ENCODE measurements around the gene ZBP1.
"Not testable (repeated sequence)": the region's sequence is repeated elsewhere in the genome, so short reads cannot be mapped to it uniquely, and the experiment has no call there.

ZBP1 gene

DNA sequence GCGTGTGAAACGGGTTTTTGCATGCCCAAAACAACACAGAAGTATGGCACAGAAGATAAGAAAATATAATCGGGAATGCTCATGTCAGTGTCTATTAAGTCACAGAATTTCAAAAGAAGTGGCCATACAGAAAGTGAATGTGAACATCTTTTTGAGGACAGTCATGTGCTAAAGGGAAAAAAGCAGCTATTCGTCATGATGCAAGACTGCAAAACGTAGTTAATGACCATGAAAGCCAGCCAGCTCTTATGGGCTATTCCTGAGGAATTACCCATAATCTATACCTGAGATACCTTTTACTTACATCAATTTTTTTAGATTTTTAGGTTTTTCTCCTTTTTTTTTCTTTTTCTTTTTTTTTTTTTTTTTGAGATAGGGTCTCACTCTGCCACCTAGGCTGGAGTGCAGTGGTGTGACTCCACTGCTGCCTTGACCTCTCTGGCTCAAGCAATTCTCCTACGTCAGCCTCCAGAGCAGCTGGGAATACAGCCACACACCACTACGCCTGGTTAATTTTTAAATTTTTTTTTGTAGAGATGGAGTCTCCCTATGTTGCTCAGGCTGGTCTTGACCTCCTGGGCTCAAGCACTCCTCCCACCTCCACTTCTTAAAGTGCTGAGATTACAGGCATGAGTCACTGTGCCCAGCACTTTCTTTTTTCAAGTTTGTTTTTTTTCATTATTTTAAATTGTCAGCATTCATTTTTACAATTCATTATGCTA is 18.1 kb upstream of the ZBP1 start:
- no peak for DNase-seq

DNA sequence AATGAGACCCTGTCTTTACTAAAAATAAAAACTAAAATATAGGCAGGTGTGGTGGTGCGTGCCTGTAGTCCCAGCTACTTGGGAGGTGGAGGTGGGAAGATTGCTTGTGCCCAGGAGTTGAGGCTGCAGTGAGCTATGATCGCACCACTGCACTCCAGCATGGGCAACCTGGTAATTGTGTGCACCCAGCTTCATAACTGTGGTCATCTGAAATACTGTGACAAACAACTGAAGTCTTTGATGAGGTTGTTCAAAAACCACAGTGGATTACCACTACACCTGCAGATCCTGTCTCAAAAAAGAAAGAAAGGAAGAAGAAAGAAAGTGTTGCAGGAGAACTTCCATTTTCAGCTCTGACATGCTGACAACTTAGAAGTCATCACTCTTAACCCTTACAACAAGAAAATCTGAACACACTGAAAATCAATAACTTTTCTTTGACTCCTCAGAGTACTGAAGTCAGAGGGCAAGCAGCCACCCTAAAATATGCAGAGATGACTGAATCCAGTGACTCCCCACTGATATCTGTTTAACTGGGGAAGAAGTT is 13.8 kb upstream of the ZBP1 start:
- DNase-seq = no peak

DNA sequence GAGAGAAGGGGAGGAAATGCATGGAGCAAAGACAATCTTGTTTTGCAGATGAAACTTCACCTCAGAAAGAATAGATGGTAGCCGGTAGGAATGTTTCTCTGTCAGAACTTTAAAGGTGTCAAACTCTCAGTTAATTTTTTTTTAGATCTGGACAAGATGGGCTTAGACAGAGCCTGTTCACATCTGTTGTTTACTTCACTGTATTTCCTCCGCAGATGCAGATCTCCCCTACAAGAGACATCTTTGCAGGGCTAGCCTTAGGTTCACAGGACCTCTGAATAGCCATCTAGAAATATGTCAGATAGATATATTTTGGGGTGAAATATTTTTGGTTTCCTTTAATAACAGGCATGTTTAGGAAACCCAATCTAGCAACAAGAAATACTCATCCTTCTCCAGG is 12.1 kb upstream of the ZBP1 start:
- no peak for DNase-seq

DNA sequence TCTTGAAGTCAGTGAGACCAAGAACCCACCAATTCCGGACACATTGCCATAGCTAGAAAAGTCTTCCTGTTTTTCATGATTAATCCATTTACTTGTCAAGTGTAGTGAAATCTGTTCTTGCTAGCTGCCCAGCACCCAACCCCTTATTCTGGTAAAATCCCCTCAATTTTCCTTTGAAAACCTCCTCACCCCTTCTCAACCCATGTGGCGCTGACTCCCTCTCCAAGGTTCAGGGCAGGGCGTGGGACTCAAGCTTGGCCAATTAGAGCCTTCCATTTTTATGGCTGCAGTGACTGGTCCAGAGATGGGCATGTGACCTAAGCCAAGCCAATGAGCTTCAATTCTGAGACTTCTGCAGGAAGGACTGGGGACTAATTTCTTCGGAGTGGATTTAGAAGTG is 9.8 kb upstream of the ZBP1 start:
- peak; percentile 35 to 36 for DNase-seq

DNA sequence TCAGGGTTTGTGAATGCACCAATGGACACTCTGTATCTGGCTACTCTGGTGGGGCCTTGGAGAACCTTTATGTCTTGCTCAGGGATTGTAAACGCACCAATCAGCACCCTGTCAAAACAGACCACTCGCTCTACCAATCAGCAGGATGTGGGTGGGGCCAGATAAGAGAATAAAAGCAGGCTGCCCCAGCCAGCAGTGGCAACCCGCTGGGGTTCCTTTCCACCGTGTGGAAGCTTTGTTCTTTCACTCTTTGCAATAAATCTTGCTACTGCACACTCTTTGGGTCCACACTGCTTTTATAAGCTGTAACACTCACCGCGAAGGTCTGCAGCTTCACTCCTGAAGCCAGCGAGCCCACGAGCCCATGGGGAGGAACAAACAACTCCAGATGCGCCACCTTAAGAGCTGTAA is 9.3 kb upstream of the ZBP1 start:
- not testable (repeated sequence) for DNase-seq

DNA sequence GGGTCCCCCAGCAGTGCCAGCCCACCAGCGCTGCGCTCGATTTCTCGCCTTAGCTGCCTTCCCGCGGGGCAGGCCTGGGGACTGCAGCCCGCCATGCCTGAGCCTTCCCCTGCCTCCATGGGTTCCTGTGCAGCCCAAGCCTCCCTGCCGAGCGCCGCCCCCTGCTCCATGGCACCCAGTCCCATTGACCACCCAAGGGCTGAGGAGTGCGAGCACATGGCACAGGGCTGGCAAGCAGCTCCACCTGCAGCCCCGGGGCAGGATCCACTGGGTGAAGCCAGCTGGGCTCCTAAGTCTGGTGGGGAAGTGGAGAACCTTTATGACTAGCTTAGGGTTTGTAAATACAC is 8.7 kb upstream of the ZBP1 start:
- DNase-seq = not testable (repeated sequence)

DNA sequence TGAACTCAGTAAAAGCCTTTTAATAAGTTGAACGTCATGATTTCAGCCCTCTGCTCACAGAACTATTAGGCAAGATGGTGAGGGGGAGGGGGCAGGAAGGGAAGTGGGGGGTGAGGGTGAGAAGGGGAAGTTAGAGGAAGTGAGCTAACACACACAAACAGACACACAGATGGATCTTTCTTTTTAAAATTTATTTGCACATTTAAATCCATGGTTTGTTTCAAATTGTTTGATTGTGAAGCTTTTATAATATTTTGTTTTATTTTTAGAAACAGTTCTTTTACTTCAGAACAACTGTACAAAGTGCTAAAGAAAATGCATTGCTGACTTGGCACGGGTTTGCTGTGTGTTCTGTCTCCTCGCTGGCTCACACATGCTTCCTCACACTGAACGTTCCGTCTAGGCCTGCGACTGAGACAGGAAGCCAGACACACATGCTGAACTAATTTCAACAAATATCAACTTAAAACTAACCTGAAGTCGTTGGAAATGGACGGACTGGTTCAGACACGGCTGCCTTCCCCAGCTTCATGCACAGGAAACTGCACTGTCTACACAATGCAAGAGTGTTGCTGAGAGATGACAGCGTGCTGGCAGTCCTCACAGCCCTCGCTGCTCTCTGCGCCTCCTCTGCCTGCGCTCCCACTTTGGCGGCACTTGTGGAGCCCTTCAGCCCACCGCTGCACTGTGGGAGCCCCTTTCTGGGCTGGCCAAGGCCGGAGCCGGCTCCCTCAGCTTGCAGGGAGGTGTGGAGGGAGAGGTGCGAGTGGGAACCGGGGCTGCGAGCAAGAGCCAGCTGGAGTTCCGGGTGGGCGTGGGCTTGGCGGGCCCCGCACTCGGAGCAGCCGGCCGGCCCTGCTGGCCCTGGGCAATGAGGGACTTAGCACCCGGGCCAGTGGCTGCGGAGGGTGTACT is 8.1 kb upstream of the ZBP1 start:
- peak; percentile 55 to 60 for DNase-seq

DNA sequence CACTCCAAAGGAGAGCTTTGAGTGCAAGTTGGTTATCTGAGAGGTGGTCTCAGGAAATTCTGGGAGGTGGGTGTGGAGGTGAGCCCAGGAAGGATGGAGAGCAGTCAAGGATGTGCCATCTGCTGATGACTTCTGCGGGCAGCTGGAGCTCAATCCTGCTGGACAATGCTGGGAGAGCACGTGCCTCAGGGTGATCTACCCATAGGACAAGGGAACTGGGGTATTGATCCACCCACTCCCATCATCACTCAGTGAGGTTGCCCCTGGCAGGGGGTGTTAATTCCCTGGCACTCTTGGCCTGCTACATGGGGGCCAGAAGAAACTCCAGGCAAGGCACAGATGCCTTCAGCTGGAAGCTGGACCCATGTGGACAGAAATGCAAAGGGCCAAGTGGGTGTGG is 7.1 kb upstream of the ZBP1 start:
- no peak for DNase-seq

DNA sequence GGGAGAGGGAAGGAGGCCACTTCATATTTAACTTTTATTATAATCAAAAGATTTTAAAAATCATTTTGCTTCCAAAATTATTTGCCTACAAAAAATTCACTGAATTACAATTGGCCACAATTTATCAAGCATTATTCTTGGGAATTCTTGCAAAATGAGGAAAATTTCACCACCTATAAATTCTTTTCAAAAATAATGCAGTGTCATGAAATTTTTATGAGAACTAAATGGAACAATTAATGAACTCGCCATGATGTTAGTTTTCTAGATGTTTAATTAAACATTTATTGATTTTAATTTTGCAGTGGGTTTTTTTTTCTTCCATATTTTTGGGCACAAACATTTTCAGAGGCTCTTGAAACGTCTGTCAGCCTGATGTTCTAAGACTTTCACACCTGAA is 5.8 kb upstream of the ZBP1 start:
- no peak for DNase-seq

DNA sequence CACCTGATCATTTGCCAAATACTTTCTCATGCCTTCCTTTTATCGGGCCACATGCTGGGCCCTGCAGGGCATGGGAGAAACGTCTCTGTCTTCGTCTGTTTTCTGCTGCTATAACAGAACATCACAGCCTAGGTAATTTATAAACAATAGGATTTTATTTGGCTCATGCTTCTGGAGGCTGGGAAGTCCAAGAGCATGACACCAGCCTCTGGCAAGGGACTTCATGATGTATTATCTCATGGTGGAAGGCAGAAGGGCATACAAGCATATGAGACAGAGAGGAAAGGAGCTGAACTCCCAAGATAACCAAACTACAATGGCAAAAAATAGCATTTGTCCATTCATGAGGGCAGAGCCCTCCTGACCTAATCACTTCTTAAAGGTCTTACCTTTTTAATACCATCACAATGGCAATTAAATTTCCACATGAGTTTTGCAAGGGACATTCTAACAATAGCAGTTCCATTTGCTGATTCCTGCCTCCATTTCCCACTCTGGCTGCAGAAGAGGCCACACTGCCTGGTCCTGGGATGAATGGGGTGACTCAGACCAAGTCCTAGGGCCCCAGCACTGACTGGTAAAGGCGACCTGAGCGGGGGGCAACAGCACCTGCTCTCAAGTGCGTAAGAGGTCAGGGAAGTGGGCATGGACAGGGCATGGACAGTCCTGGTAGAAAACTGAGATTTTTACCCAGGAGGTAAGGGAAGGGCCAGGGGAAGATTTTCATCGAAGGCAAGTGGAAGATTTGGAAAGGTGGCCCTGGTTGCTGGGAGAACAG is 5.1 kb upstream of the ZBP1 start:
- no peak for DNase-seq

DNA sequence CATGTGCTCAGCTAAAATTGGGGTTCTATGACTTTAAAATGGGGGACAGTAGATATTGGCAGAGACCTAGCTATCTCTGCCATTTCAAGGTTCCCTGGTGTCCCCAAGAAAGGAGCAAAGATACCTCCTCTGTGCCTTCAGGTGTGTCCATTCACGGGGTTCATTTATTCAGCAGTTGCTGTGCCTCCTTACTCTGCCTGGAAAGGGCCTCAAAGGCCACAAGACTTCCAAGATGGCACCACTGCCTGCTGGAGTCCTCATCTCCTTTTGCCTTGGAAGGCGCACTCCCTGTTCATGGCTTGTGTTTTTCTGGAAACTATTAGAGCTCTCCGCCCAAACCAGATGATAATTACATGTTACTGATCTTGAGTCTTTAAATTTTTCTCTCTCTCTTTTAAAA is 3.9 kb upstream of the ZBP1 start:
- no peak for DNase-seq

DNA sequence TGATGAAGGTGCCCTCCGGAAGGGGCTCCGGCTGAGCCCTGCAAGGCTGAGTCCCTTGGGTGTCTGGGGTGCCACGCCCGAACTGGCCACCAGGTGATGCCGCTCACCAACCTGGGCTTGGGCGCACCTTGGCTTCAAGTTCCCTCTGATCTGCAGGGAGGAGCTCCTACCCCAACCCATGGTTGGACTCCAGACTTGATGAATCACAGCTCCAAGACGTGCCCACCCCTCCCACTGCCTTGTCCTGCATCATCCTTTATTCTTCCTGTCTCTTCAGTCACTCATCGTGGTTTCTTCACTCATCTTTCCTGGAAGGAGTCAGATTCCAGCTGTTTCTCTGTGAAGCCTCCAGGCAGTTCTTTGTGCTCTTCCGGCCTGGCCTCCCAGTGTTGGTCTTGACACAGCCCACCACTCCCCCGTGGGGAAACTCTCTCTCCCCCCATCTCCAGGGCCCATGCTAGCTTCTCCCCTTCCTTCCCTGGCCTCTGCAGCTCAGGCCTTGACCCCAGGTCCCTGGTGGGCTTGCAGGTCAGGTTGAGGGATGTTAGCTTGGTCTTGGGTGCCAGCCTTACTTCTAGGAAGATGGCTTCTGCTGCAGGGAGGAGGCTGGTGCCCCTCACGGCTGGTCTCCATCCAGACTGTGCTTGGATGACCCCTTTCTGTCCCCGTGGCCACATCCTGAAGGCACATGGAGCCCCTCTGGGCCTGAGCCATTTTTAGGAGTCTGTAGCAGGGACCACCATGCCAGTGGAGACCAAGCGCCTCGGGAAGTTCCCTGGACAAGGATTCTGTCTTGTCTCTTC is 2.6 kb upstream of the ZBP1 start:
- peak; percentile 62 to 70 for DNase-seq

DNA sequence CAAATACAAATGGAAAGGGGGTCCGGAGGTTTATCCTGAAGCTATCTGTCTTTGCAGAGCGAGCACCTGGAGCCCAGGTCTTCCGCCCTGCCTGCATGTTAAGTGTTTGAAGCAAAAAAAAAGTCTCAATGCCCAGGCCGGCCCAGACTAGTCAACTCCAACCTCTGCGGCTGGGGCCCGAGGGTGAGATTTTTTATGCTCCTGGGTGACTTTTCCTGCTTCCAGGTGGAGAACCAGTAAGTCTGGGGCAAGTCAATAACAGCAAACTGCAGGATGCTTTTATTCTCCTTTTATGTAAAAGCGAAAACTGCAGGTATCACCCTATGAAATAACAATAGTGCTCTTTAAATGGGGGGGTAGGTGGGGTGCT is 2.0 kb upstream of the ZBP1 start:
- no peak for DNase-seq

DNA sequence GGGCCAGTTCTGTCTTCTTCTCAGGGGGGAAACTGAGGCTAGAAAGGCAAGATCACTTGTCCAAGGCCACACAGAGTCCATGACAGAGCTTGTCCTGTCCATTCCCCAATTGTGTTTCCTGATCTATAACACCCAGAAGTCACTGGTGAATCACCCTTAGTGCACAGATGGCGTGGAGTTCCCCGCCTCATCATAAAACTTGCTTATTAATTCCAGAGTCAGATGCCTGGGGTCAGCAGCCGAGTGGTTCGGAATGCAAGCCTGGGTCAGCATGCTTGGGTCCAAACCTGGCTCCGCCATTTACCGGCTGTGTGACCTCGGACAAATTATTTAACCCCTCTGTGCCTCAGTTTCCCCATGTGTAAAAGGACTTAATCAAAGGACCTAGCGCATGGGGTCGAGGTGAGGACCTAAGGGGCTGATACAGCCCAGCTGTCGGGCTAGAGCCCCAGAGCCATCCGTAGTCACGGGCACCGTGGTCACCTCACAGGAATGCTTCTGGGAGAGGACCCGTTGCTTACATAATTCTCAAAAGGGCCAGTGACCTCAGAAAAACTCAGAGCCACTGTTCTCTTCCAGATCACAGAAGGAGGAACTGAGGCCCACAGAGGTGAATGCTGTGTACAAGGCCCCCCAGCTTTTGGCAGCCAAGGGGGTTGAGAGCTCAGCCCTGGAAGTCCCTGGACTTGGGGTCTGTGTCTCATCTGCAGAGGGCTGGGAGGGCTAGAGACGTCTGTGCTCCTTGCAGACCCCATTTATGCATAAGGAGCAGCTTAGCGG is 1.4 kb upstream of the ZBP1 start:
- DNase-seq = no peak

DNA sequence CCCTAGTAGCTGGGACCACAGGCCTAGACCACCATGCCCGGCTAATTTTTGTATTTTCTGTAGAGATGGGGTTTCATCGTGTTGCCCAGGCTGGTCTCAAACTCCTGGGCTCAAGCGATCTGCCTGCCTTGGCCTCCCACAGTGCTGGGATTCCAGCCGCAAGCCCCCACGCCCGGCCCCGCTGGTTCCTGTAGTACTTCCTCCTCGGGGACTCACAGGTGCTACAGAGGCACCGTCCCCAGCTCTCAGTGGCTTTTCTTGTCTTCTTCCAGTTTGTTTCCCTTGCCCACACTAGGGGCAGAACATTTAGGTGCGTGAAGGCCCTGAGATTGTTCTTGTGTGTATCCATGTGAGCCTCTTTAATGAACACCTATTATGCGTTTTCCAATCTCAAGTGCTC is 773 bp upstream of the ZBP1 start:
- DNase-seq = no peak

DNA sequence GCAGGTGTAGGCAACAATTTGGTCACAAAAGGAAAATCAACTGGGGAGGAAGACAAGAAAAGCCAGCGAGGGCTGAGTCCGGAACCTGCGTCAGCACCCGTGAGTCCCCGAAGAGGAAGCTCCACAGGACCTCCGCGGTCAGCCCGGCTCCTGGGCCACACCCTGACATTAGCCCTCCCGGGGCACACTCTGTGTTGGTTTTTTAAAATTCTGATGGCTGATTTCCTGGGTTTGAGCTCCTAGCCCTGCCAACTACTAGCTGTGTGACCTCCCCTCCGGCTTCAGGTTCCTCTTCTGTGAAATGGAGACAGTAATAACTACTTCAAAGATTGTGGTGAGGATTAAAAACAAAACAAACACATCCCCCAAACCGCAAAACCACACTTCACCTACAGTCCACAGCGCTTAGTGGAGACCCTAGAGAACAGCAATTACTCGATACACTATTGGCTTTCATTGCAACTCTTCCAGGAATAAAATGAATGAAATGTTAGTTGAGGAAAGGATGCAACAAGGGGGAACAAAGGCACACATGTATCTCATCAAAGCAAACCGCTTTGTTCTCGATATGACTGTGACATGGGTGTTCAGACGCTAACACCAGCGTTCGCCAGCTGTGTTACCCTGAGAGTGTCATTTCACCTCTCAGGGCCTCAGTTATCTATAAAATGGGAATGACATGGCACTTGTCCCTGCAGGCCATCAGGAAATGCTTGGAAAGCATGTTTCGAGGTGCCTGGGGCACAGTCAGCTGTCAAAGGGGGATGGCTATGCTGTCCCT is 985 bp downstream of the ZBP1 start:
- peak; percentile 51 to 55 for DNase-seq

DNA sequence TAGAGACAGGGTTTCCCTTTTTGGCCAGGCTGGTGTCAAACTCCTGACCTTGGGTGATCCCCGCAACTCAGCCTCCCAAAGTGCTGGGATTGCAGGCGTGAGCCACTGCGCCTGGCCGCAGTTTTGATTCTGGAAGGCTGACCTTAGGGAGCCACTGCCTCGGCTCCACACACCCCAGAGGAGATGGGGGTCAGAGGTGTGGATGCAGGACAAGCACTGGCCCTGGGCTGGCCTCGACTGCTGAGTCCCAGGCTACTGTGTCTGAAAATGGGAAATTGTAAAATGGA is 1.5 kb downstream of the ZBP1 start:
- DNase-seq = no peak

DNA sequence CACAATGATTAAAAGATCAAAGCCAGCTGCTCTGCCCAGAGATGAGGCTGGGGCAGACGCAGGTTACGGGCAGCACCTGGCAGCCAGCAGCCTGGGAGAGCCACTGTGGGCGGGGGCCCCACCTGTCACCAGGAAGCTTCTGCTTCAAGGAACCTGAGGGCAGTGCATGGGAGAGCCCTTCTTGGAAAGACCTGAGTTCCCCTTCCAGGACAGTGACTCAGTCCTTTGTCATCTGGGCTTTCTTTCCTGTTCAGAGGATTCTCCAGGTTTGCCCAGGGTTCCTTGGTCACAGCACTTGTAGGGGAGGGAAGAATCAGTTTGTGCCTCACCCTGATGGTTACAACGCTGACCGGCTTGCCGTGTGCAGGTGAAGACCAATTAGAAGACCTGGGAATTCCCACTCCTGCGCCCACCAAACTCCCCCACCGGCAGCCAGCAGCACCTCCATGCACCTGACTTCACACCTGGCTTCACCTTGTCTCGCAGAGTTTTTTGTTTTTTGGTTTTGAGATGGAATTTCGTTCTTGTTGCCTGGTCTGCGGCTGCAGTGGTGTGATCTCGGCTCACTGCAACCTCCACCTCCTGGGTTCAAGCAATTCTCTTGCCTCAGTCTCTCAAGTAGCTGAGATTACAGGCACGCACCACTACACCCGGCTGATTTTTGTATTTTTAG is 2.0 kb downstream of the ZBP1 start:
- DNase-seq = peak; percentile 53 to 55

DNA sequence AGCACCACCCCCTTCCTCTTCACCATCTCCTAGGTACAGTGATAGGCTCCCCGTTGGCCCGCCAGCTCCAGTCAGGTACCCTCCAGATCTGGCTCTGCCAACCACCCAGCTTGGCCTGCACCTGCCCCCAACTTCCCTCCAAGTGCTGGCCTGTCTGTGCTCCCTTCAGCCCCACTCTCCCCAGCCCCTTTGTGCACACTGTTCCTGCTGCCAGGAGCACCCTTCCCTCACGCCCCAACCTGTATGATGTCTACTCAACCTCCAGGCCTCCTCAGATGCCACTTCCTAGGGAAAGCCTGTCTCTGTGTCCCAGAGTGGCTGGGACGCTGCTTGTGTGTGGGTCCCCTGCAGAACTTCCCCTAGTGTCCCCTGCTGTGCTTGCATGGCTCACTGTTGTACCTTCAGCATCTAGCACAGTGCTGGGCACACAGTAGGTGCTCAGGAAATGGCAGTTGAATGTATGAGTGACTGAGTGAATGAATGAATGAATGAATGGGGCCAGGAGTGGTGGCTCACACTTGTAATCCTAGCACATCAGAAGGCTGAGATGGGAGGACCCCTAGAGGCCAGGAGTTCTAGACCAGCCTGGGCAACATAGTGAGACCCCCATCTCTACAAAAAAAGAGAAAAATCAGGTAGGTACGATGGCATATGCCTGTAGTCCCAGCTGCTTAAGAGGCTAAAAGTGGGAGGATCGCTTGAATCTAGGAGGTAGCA is 3.0 kb downstream of the ZBP1 start:
- no peak for DNase-seq
